ENCODE data around the gene AMELX.

Gene AMELX

GRCh38 chrX:11346121-11346682 is 53.0 kb downstream of the AMELX start:
- no peak for TF ChIP-seq CTCF (conservative IDR thresholded peaks at IDR 0.05)
- no peak overlapping the region for H3K27ac ChIP-seq

GRCh38 chrX:11347300-11347699 is 54.1 kb downstream of the AMELX start:
- no peak overlapping the region for H3K27ac ChIP-seq
- TF ChIP-seq CTCF (conservative IDR thresholded peaks at IDR 0.05): no peak

- H3K27ac ChIP-seq: no peak overlapping the region
- no peak for TF ChIP-seq CTCF (conservative IDR thresholded peaks at IDR 0.05)
Observed at GRCh38 chrX:11349020-11349419, 55.8 kb downstream of the AMELX start.

GRCh38 chrX:11349661-11350337 is 56.6 kb downstream of the AMELX start:
- H3K27ac ChIP-seq: peak overlapping the region; percentile 80

More at GRCh38 chrX:11349661-11350337, 56.6 kb downstream of the AMELX start:
- TF ChIP-seq CTCF (conservative IDR thresholded peaks at IDR 0.05): no peak

Measured in VCaP (cell line).